ENCODE data around the gene MNX1.

The MNX1 gene

GRCh38 chr7:156966387-156966786, 44.1 kb downstream of the MNX1 start:
- no peak for DNase-seq

GRCh38 chr7:156964971-156965370, 45.5 kb downstream of the MNX1 start:
- no peak for DNase-seq

- DNase-seq: no peak
Measured at GRCh38 chr7:156963472-156963871, 47.0 kb downstream of the MNX1 start.

GRCh38 chr7:156962897-156963296, 47.6 kb downstream of the MNX1 start:
- DNase-seq: no peak

- no peak for DNase-seq
Measured at GRCh38 chr7:156962145-156962544, 48.3 kb downstream of the MNX1 start.

GRCh38 chr7:156956727-156957126, 53.7 kb downstream of the MNX1 start:
- no peak for DNase-seq

- no peak for DNase-seq
Measured at GRCh38 chr7:156954941-156955340, 55.5 kb downstream of the MNX1 start.
